Measurements from ENCODE around the gene CREB5. TPM values are rescaled to one million over a fixed set of nuclear protein-coding genes. Genes with fewer than 3 reads are reported as not detected.

The CREB5 gene
- total and polyA plus RNA-seq, 2 of the 8 experiments (the other 6 are each of a cell fraction or from before 2014, with no cell fraction given): 2.4 to 2.7 TPM

GRCh38 chr7:28811008-28811407, 398.7 kb downstream of the CREB5 start (continued):
- TF ChIP-seq USF2 (IDR thresholded peaks at IDR 0.05; ENCODE audit: low read length) (no peak), CBX5 (IDR thresholded peaks at IDR 0.05; ENCODE audit: low read depth, low read length) (no peak), BRCA1 (IDR thresholded peaks at IDR 0.05; ENCODE audit: low read depth, low read length) (no peak), BCL11A (IDR thresholded peaks at IDR 0.05; ENCODE audit: low read depth in 2 of 2, low read length in 2 of 2) (no peak), POU5F1 (IDR thresholded peaks at IDR 0.05; ENCODE audit: low read depth, low read length) (no peak)
